Right renal cortex interstitium (tissue), 3 donors: ENCODE measurements around the gene PLEKHG5. TPM values are rescaled to one million over a fixed set of nuclear protein-coding genes. Genes with fewer than 3 reads are reported as not detected.

Experiments
- DNase-seq, 3 donors: peaks; one replicate each; pipeline ENCODE4 v3.0.0-alpha.2; 2013; ENCODE audit warnings: low read depth in 3 of 3, low spot score in 2 of 3
- polyA plus RNA-seq, 3 donors: library from polyadenylated mRNA; unstranded; fragments of 120-200 nt; gene quantifications; one replicate each; pipeline ENCODE4 v1.2.1, GENCODE V29; 2013; ENCODE audit not compliant: insufficient read length in 3 of 3

PLEKHG5 gene
- polyA plus RNA-seq, 3 donors: 9.1 to 11.1 (median 10.2) TPM

DNA sequence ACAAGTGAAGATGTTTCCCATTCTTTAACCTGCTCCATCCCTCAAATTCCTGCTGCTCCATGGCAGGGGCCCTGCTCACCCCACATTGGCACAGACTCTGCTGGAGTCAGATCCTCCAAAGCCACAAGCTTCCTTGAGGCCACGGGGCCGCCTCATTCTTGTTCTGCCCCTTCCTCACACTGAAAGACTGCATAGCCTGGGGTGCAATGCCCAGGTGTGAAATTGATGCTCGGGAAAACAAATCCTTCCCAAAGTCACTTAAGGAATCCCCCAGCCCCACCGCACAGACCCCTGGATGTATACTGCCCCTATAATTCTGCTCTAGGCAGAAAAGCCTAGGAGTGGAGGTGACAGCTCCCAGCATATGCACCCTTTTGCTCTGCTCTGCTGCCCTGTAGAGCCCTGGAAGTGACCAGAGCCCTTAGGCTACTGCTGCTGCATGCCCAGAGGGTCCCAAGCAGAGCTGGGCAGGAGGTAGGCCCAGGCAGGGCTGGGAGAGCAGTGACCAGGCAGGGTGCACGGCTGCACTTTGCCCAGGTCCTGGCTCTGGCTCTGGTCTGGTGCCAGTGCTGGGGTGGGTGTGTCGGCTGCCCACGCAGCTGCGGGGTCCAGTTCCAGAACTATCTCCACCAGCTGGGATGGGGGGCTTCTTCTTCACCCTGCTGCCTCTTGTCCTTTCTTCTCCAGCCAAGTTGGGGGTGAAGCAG lies 73.4 kb downstream of the PLEKHG5 start:
- no peak for DNase-seq

Other genes starting within 250 kb of the PLEKHG5 start
- not detected for gene HES3, start 247.5 kb downstream of the PLEKHG5 start, polyA plus RNA-seq
- gene GPR153, start 230.6 kb downstream of the PLEKHG5 start, polyA plus RNA-seq: 1 to 10 TPM; 5.8 to 6.8 (median 6.5) TPM
- gene ACOT7, start 97.9 kb downstream of the PLEKHG5 start, polyA plus RNA-seq: 10 to 100 TPM; 29.3 to 36.1 (median 30.4) TPM
- under 1 TPM; 0.14 to 0.42 (median 0.34) TPM for gene HES2, start 71.7 kb downstream of the PLEKHG5 start, polyA plus RNA-seq
- 10 to 100 TPM; 10.4 to 14.4 (median 12.2) TPM for gene ESPN, start 66.9 kb downstream of the PLEKHG5 start, polyA plus RNA-seq
- 1 to 10 TPM; 7.0 to 9.2 (median 8.6) TPM for gene TNFRSF25, start 25.5 kb downstream of the PLEKHG5 start, polyA plus RNA-seq
- gene NOL9, start 62.8 kb upstream of the PLEKHG5 start, polyA plus RNA-seq: 10 to 100 TPM; 14.8 to 15.9 (median 15.1) TPM
- under 1 TPM in 2 of 3 donors, not detected in 1; 0.08 to 0.17 TPM for gene TAS1R1, start 63.6 kb upstream of the PLEKHG5 start, polyA plus RNA-seq
- gene ZBTB48, start 88.3 kb upstream of the PLEKHG5 start, polyA plus RNA-seq: 10 to 100 TPM; 24.0 to 28.5 (median 26.6) TPM
- gene KLHL21, start 111.2 kb upstream of the PLEKHG5 start, polyA plus RNA-seq: 10 to 100 TPM; 12.3 to 14.5 (median 13.2) TPM
- gene PHF13, start 122.1 kb upstream of the PLEKHG5 start, polyA plus RNA-seq: 10 to 100 TPM; 23.5 to 25.0 (median 23.6) TPM
- 10 to 100 TPM; 16.7 to 18.4 (median 16.8) TPM for gene THAP3, start 133.2 kb upstream of the PLEKHG5 start, polyA plus RNA-seq
- 10 to 100 TPM; 59.9 to 68.9 (median 61.2) TPM for gene DNAJC11, start 210.1 kb upstream of the PLEKHG5 start, polyA plus RNA-seq